D341Med (cell line): ENCODE data around the gene RABGGTA.

ENCODE experiments used
- DNase-seq: peaks from one replicate; pipeline ENCODE4 v3.0.0; 2012; ENCODE audit warnings: low spot score

RABGGTA gene

GRCh38 chr14:24216345-24216699 is 55.1 kb downstream of the RABGGTA start:
- no peak for DNase-seq
